GM10266 (cell line): ENCODE data around the gene AWAT2.

ENCODE experiments used
- DNase-seq: peaks from one replicate; pipeline ENCODE4 v3.0.0; 2012; ENCODE audit errors: extremely low spot score
- TF ChIP-seq, protein P1 (sequence below): IDR thresholded peaks from 2 replicates; pipeline ENCODE4 v1.5.1; 2012; ENCODE audit warnings: mild to moderate bottlenecking, low read depth; ENCODE audit not compliant: control insufficient read depth, insufficient read depth; ENCODE audit errors: missing control alignments

The AWAT2 gene

DNA sequence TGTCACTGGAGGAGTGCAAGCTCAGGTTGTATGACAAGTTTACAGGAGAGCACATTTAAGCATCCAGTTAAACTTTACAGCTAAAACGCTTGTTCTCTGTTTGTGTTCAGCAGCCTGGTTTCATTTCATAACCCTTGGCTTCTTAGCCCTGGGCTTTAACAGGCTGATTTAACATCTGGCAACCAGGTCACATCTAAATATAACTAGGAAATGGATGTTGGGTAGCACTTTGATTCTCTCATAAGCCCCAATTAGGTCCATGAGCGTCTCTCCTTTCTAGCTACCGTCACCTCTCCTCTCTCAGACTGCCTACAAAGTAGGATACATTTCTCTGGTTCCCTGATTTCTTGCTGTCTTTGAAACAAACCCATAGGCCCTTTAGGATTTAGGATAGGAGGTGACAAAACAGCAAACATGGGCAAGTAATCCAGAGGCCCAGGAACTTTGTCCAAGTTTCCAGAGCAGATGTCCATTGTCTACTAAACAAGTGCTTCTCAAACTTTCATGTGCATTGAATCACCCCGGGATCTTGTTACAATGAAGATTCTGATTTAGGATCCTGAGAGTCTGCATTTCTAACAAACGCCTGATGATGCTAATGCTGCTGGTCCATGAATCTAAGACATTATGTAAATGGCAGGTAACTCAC is 35.0 kb upstream of the AWAT2 start:
- no peak for DNase-seq
- TF ChIP-seq, protein P1, sequence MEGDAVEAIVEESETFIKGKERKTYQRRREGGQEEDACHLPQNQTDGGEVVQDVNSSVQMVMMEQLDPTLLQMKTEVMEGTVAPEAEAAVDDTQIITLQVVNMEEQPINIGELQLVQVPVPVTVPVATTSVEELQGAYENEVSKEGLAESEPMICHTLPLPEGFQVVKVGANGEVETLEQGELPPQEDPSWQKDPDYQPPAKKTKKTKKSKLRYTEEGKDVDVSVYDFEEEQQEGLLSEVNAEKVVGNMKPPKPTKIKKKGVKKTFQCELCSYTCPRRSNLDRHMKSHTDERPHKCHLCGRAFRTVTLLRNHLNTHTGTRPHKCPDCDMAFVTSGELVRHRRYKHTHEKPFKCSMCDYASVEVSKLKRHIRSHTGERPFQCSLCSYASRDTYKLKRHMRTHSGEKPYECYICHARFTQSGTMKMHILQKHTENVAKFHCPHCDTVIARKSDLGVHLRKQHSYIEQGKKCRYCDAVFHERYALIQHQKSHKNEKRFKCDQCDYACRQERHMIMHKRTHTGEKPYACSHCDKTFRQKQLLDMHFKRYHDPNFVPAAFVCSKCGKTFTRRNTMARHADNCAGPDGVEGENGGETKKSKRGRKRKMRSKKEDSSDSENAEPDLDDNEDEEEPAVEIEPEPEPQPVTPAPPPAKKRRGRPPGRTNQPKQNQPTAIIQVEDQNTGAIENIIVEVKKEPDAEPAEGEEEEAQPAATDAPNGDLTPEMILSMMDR: no peak

DNA sequence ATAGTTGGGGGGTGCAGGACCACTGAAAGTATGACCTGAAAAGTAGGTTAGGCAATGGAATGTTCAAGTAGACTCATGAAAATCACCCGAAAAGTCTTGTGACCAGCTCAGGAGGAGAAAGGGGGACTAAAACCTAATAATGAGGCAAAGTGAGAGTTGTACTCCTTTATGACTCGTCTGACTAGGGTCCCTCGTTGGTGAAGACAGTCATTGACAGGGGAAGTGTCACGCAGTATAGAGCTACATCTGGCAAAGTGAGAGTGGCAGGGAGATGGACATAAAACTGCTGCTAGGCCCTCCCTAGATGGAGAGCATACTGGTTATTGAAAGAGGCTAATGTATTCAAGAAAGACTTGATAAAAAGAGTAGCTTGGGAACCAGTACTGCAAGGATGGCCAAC is 33.0 kb upstream of the AWAT2 start:
- DNase-seq: no peak
- TF ChIP-seq, protein P1: no peak

DNA sequence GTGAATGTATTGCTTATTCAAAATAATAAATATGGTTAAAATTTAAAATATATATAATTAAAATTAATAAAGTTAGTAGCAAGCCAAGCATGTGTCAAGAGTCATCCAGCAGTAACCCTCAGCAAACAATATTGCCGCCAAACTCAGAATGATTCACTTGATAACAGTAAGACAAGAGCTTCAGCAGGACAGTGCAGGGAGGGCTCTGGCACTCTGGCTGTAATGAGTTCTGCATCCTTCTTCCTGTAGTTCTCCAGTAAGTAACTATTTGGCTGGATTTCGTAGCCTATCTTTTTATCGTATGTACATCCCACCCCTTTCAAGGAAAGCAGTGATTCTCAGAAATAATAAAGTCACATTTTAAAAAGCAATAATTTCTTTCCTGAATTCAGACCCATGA is 30.1 kb upstream of the AWAT2 start:
- TF ChIP-seq, protein P1: no peak

DNA sequence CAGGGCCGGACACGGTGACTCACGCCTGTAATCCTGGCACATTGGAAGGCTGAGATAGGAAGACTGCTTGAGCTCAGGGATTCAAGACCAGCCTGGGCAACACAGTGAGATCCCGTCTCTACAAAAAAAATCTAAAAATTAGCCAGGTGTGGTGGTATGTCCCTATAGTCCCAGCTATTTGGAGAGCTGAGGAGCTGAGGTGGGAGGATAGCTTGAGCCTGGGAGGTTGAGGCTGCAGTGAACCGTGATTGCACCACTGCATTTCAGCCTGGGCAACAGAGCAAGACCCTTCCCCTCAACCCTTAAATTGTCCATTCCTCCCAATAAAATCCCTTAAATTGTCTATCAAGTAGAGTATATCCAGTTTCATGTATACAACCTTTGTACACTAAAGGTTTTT is 29.6 kb upstream of the AWAT2 start:
- no peak for DNase-seq
- TF ChIP-seq, protein P1: no peak

More for the DNA sequence above, 30.1 kb upstream of the AWAT2 start:
- DNase-seq: no peak

DNA sequence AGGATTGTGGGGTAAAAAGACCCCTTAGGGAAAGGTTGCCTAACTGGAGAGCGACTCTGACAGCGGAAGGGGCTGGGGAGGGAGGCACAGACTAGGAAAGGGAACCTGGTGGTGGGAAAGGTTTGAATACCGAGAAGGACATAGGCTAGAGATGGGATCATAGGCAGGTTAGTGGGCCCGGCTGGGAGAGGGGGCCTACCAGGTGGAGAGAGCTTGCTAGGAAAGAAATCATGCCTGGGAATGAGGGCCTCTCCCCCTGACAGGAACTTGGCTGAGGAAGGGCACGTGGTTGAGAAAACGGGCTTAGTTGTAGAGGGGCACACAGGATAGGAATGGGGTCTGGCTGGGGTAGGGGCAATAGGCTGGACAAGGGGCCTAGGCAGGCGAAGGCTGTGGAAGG is 16.9 kb upstream of the AWAT2 start:
- no peak for DNase-seq
- TF ChIP-seq, protein P1: no peak

DNA sequence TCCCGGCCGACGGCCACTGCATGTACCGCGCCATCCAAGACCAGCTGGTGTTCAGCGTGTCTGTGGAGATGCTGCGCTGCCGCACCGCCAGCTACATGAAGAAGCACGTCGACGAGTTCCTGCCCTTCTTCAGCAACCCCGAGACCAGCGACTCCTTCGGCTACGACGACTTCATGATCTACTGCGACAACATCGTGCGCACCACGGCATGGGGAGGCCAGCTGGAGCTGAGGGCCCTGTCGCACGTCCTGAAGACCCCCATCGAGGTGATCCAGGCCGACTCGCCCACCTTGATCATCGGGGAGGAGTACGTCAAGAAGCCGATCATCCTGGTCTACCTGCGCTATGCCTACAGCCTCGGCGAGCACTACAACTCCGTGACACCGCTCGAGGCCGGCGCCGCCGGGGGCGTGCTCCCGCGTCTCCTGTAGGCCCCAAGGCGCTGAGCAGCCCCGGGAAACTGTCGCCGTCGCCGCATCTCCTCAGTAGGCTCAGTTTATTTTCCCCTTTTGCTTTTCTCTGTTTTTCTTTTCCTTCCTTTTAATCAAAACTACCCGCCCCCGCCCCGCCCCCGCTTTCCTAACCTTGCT is 13.3 kb upstream of the AWAT2 start:
- TF ChIP-seq, protein P1: no peak
- DNase-seq: no peak

DNA sequence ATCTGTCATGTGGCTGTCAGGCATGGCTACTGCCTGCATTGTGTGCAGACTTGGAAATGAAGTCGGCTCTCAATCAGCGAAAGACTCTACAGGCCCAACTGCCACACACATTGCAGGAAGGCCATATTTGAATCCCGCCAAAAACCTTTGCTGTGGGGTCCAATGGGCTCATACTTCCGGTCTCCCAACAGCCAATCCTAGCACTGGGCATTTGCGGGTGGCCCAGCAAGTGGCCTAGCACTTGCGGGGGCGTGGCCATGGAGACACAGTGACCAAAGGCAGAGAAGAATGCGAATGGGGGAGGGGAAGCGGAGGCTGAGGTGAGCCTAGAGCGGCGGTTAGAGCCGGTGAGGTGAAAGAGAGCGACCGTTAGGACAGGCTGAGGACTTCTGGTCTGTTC is 12.3 kb upstream of the AWAT2 start, which contains the start of gene OTUD6A:
Gene OTUD6A, plus strand, starts transcription at position 382 of the 400 bp plus-strand sequence. CDS start 68 bp downstream, outside the sequence.
- no peak for DNase-seq
- TF ChIP-seq, protein P1: no peak
